IPS-18c (cell line): ENCODE measurements around the gene CMTM4.
"Not testable (repeated sequence)": the region's sequence is repeated elsewhere in the genome, so short reads cannot be mapped to it uniquely, and the experiment has no call there.

Source experiments
- H3K4me3 ChIP-seq: 2 replicates; pipeline ENCODE4 v1.7.0; 2013; ENCODE audit warnings: low read depth, mild to moderate bottlenecking, low read length, moderate library complexity; ENCODE audit not compliant: insufficient read depth
- H3K9me3 ChIP-seq: one replicate; pipeline ENCODE4 v1.6.1; 2013; ENCODE audit warnings: mild to moderate bottlenecking, low read length, moderate library complexity; ENCODE audit not compliant: control insufficient read depth, insufficient read depth

The CMTM4 gene

DNA sequence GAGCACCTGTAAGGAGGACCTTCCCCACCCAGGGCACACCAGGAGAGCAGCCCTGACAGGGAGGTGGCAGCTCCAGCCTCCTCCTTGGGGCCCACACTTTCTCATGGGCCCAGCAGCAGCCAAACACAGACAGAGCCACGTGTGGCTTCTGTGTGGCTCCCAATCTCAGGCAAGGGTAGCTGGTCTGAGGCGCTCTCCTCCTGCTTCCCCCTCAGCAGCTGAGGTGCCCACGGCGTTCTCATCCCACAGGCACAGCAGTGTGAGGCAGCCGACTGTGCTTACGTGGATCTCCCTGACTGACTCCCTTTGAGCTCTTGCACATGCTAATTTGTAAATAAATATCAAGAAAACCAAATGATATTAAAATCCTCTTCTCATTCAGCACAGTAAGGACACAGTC lies 61.1 kb downstream of the CMTM4 start:
- Histone ChIP-seq H3K4me3 (no peak overlapping the region), H3K9me3 (no peaks in the 10 kb centered on the region)

GRCh38 chr16:66634527-66635196 lies 61.9 kb downstream of the CMTM4 start:
- H3K9me3 ChIP-seq = no peaks in the 10 kb centered on the region
- H3K4me3 ChIP-seq = no peak overlapping the region

DNA sequence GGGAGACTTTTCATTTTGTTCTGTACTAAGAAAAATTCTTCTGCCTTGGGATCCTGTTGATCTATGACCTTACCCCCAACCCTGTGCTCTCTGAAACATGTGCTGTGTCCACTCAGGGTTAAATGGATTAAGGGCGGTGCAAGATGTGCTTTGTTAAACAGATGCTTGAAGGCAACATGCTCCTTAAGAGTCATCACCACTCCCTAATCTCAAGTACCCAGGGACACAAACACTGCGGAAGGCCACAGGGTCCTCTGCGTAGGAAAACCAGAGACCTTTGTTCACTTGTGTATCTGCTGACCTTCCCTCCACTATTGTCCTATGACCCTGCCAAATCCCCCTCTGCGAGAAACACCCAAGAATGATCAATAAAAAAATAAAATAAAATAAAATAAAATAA lies 65.0 kb downstream of the CMTM4 start:
- not testable (repeated sequence) for H3K9me3 ChIP-seq, H3K4me3 ChIP-seq

GRCh38 chr16:66630561-66631260 lies 65.8 kb downstream of the CMTM4 start:
- not testable (repeated sequence) for H3K4me3 ChIP-seq, H3K9me3 ChIP-seq

DNA sequence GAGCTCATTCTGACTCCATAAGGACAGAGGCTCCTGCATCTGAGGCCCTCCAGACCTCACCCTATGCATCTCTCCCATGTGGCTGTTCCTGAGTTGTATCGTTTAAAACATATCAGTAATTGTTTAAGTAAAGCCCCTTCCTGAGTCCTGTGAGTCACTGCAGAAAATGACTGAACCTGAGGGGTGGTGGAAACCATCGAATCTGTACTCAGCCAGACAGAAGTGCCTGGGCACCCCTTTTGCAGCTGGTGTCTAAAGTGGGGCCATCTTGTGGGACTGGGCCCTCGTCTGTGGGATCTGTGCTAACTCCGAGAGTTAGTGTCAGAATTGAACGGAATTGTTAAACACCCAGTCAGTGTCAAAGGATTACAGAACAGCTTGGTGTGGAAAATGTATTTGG lies 66.7 kb downstream of the CMTM4 start:
- H3K9me3 ChIP-seq = no peaks in the 10 kb centered on the region
- no peak overlapping the region for H3K4me3 ChIP-seq

- H3K9me3 ChIP-seq = not testable (repeated sequence)
Observed at GRCh38 chr16:66627611-66628378, 68.7 kb downstream of the CMTM4 start.

DNA sequence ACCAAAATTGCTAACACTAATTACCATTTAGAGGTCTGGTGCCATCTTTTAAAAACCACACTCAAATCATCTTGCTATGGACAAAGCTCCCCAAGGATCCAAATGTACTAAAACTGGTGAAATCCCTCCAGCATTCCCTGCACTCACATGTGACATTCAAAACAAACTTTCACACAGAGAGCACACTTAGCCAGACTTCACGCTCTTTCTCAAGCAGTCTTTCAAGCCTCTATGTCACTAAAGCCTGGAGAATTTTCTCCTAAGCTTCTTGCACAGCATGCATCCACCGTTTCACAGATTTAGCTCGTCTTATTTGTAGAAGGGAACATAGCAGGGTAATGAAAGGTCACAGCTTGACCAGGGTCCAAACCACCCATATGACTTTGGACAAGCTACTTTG lies 72.8 kb downstream of the CMTM4 start:
- Histone ChIP-seq H3K4me3 (no peak overlapping the region), H3K9me3 (no peaks in the 10 kb centered on the region)

More at GRCh38 chr16:66627611-66628378, 68.7 kb downstream of the CMTM4 start:
- H3K4me3 ChIP-seq = not testable (repeated sequence)

GRCh38 chr16:66622863-66623262 lies 73.7 kb downstream of the CMTM4 start:
- no peak overlapping the region for H3K4me3 ChIP-seq
- no peaks in the 10 kb centered on the region for H3K9me3 ChIP-seq

DNA sequence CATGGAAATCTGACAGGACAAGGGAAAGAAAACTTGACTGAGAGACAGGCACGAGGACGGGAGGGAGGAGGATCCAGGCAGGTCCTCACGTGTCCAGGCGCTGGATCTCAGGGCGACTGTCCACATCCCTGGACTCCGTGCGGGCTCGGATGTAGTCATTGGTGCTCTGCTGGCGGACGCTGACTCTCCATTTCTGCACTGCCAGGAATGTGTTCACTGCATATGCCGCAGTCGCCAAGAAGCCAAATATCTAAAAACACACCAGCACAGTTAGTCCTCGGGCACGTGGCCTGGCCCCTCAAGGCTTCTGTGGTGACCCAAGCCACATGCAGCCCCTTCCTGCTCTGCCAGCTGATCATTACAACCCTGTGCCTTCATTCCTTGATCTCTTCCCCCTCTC lies 74.6 kb downstream of the CMTM4 start:
- Histone ChIP-seq H3K9me3 (no peaks in the 10 kb centered on the region), H3K4me3 (no peak overlapping the region)

- H3K4me3 ChIP-seq = no peak overlapping the region
- H3K9me3 ChIP-seq = no peaks in the 10 kb centered on the region
Observed at GRCh38 chr16:66620429-66620795, 76.1 kb downstream of the CMTM4 start.

GRCh38 chr16:66619534-66620428 lies 76.8 kb downstream of the CMTM4 start:
- Histone ChIP-seq H3K9me3 (no peaks in the 10 kb centered on the region), H3K4me3 (no peak overlapping the region)

DNA sequence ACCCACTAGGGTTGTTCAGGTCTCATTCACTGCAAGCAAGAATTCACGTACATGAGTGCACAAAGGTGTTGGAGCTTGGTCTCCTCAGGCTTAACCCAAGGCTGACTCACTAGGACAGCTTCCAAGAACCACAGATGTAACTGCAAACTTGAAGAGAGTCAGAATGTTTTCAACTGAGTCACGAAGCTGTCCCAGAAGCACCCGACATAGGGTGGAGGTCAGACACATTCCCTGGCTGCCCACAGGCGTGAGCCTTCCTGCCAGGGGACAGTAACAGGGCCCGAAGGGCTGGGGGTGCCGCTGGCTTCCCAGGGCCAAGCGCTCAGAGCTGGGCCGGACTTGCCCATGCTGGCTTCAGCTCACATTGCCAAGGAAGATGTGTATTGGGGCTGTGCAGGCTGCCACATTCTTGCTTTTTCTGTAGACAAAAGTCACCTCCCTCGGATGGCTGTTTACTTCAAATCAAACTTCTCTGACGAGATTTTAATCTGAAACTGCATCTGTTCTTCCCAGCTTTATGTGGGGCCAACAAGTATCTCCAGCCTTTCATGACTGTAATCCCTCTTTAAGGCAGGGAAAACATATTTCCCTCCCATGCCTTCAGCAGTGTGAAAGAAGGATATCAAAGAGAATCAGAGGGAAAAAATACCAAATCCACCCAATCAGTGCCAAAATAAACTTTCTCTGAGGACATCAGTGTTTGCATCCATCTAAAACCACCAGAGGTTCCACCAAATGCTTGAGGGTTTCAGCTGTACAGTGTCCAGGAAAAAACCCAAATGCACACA lies 77.8 kb downstream of the CMTM4 start:
- Histone ChIP-seq H3K9me3 (no peaks in the 10 kb centered on the region), H3K4me3 (no peak overlapping the region)

- H3K4me3 ChIP-seq = no peak overlapping the region
- H3K9me3 ChIP-seq = no peaks in the 10 kb centered on the region
Observed at GRCh38 chr16:66617728-66618127, 78.8 kb downstream of the CMTM4 start.

- no peak overlapping the region for H3K4me3 ChIP-seq
- H3K9me3 ChIP-seq = no peaks in the 10 kb centered on the region
Observed at GRCh38 chr16:66617010-66617434, 79.5 kb downstream of the CMTM4 start.

GRCh38 chr16:66616592-66616991 lies 80.0 kb downstream of the CMTM4 start:
- no peaks in the 10 kb centered on the region for H3K9me3 ChIP-seq
- no peak overlapping the region for H3K4me3 ChIP-seq

DNA sequence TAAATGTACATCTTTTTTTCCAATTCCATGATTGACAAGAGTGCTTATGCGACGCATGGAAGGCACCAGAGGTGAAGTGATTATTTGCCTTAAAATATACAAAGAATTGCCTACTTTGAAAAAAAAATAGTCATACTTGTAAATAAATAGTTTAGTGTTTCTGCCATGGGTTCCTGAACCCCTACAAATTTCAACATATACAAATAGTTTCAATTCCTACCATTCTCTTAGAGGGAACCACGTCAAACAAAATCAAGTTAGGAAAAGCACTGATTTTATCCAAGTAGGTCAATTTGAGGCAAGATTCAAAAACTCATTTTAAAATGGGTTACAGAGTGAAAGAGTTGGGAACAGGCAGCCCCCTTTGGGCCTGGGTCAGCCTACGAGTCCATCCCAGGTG lies 80.4 kb downstream of the CMTM4 start:
- H3K9me3 ChIP-seq = no peaks in the 10 kb centered on the region
- no peak overlapping the region for H3K4me3 ChIP-seq
